GM12878 (cell line): ENCODE results near the gene FADS1. TPM values are rescaled to one million over a fixed set of nuclear protein-coding genes. Genes with fewer than 3 reads are reported as not detected.

Experiments
- ETV6 ChIP-seq, 2 experiments: fragments of 450-650 bp in 1 of 2; IDR thresholded peaks in 1 of 2; conservative IDR thresholded peaks in 1 of 2; 2 replicates each; pipeline ENCODE4 v1.6.1; 2014; ENCODE audit warnings: antibody characterized with exemption in 1 of 2, borderline replicate concordance in 1 of 2, low read depth in 1 of 2, mild to moderate bottlenecking in 1 of 2, moderate library complexity in 1 of 2
- RBBP5 ChIP-seq: fragments of 200-600 bp; sonication (generic); conservative IDR thresholded peaks from 2 replicates; pipeline ENCODE4 v1.6.1; 2016
- REST ChIP-seq: IDR thresholded peaks from 2 replicates; pipeline ENCODE4 v1.6.1; 2012; ENCODE audit warnings: mild to moderate bottlenecking, low read depth, low read length
- TARDBP ChIP-seq: IDR thresholded peaks from 2 replicates; pipeline ENCODE4 v1.6.1; 2016; ENCODE audit warnings: borderline replicate concordance
- ZNF687 ChIP-seq: fragments of 450-650 bp; IDR thresholded peaks from 2 replicates; pipeline ENCODE4 v1.6.1; 2017; ENCODE audit warnings: mild to moderate bottlenecking, moderate library complexity
- polyA plus RNA-seq, 11 experiments: library from polyadenylated mRNA; depleted of rRNA in 4 of 11; unstranded in 6 of 11; stranded (reverse) in 5 of 11; fragments of >200 nt; fragmentation: Nextera tagmentation in 4 of 11; fragmentation: Illumina TruSeq in 1 of 11; extraction: Ambion mirVana in 4 of 11; extraction: Trizol in 1 of 11; gene quantifications; 1 replicate in 1 of 11; 2 replicates in 10 of 11; pipeline versions ENCODE4 v1.2.1 to v1.2.3, GENCODE V29; 2011 to 2016; ENCODE audit warnings: inconsistent platforms in 2 of 11, missing spikeins in 2 of 11, low read depth in 1 of 11
- total RNA-seq, 4 experiments: library from RNA; depleted of rRNA in 3 of 4; stranded (reverse); fragments of >200 nt in 3 of 4; fragmentation: Illumina TruSeq in 1 of 4; extraction: Trizol in 1 of 4; gene quantifications; 2 replicates each; pipeline versions ENCODE4 v1.2.1 to v1.2.3, GENCODE V29; 2013 to 2021

Gene FADS1
- total and polyA plus RNA-seq, 10 of the 15 experiments (the other 5 are each of a cell fraction or from before 2014, with no cell fraction given), result 8.8 to 73.9 (median 39.0) TPM

- TF ChIP-seq ETV6 (conservative IDR thresholded peaks at IDR 0.05 in 1 of 2, IDR thresholded peaks at IDR 0.05 in 1 of 2; ENCODE audit: borderline replicate concordance in 1 of 2, low read depth in 1 of 2) (no peak), RBBP5 (no peak), TARDBP (no peak), REST (no peak), ZNF687 (no peak)
These were observed 32.9 kb downstream of the FADS1 start (continued) for GRCh38 chr11:61783717-61784505.
